ENCODE results near the gene CLHC1.

CLHC1 gene

GRCh38 chr2:55141572-55142413 is 90.3 kb downstream of the CLHC1 start:
- Histone ChIP-seq H3K4me3 (ENCODE audit: insufficient read length, low read depth) (no peak overlapping the region), H3K27me3 (ENCODE audit: insufficient read depth, insufficient read length) (no peaks in the 10 kb centered on the region), H3K4me1 (ENCODE audit: insufficient read depth, insufficient read length) (peaks cover 3% of the 10 kb centered on the region), H3K36me3 (ENCODE audit: insufficient read depth, insufficient read length, low read length) (no peaks in the 10 kb centered on the region), H3K9ac (ENCODE audit: insufficient read length, low read depth) (no peak overlapping the region), H3K9me3 (ENCODE audit: insufficient read depth, low read length) (no peaks in the 10 kb centered on the region)
- TF ChIP-seq ZNF274 (IDR thresholded peaks at IDR 0.05; ENCODE audit: low read depth, low read length) (no peak), YY1 (IDR thresholded peaks at IDR 0.05; ENCODE audit: insufficient read depth, insufficient read length) (no peak), SUZ12 (IDR thresholded peaks at IDR 0.05; ENCODE audit: extremely low read depth, insufficient read depth, insufficient read length) (no peak)
- DNase-seq (ENCODE audit: low read depth, low spot score) = no peak

GRCh38 chr2:55140316-55141219 is 91.5 kb downstream of the CLHC1 start:
- Histone ChIP-seq H3K9ac (ENCODE audit: insufficient read length, low read depth) (no peak overlapping the region), H3K9me3 (ENCODE audit: insufficient read depth, low read length) (no peaks in the 10 kb centered on the region), H3K36me3 (ENCODE audit: insufficient read depth, insufficient read length, low read length) (no peaks in the 10 kb centered on the region), H3K4me1 (ENCODE audit: insufficient read depth, insufficient read length) (peaks cover 3% of the 10 kb centered on the region), H3K27me3 (ENCODE audit: insufficient read depth, insufficient read length) (no peaks in the 10 kb centered on the region), H3K4me3 (ENCODE audit: insufficient read length, low read depth) (no peak overlapping the region)
- DNase-seq (ENCODE audit: low read depth, low spot score) = no peak
- TF ChIP-seq ZNF274 (IDR thresholded peaks at IDR 0.05; ENCODE audit: low read depth, low read length) = no peak
- TF ChIP-seq YY1 (IDR thresholded peaks at IDR 0.05; ENCODE audit: insufficient read depth, insufficient read length) = no peak
- no peak for TF ChIP-seq SUZ12 (IDR thresholded peaks at IDR 0.05; ENCODE audit: extremely low read depth, insufficient read depth, insufficient read length)

GRCh38 chr2:55139305-55139704 is 92.8 kb downstream of the CLHC1 start:
- Histone ChIP-seq H3K4me3 (ENCODE audit: insufficient read length, low read depth) (no peak overlapping the region), H3K9me3 (ENCODE audit: insufficient read depth, low read length) (no peaks in the 10 kb centered on the region), H3K9ac (ENCODE audit: insufficient read length, low read depth) (no peak overlapping the region), H3K27me3 (ENCODE audit: insufficient read depth, insufficient read length) (no peaks in the 10 kb centered on the region), H3K4me1 (ENCODE audit: insufficient read depth, insufficient read length) (peaks cover 5% of the 10 kb centered on the region), H3K36me3 (ENCODE audit: insufficient read depth, insufficient read length, low read length) (no peaks in the 10 kb centered on the region)
- no peak for DNase-seq (ENCODE audit: low read depth, low spot score)
- TF ChIP-seq SUZ12 (IDR thresholded peaks at IDR 0.05; ENCODE audit: extremely low read depth, insufficient read depth, insufficient read length) (no peak), YY1 (IDR thresholded peaks at IDR 0.05; ENCODE audit: insufficient read depth, insufficient read length) (no peak), ZNF274 (IDR thresholded peaks at IDR 0.05; ENCODE audit: low read depth, low read length) (no peak)

GRCh38 chr2:55138882-55139229 is 93.2 kb downstream of the CLHC1 start:
- no peaks in the 10 kb centered on the region for H3K9me3 ChIP-seq (ENCODE audit: insufficient read depth, low read length)
- H3K4me1 ChIP-seq (ENCODE audit: insufficient read depth, insufficient read length) = peaks cover 5% of the 10 kb centered on the region
- no peak overlapping the region for H3K9ac ChIP-seq (ENCODE audit: insufficient read length, low read depth)
- H3K4me3 ChIP-seq (ENCODE audit: insufficient read length, low read depth) = no peak overlapping the region
- no peaks in the 10 kb centered on the region for H3K27me3 ChIP-seq (ENCODE audit: insufficient read depth, insufficient read length)
- DNase-seq (ENCODE audit: low read depth, low spot score) = no peak
- H3K36me3 ChIP-seq (ENCODE audit: insufficient read depth, insufficient read length, low read length) = no peaks in the 10 kb centered on the region
- TF ChIP-seq YY1 (IDR thresholded peaks at IDR 0.05; ENCODE audit: insufficient read depth, insufficient read length) = no peak

- Histone ChIP-seq H3K4me3 (ENCODE audit: insufficient read length, low read depth) (no peak overlapping the region), H3K27me3 (ENCODE audit: insufficient read depth, insufficient read length) (no peaks in the 10 kb centered on the region)
- no peak for DNase-seq (ENCODE audit: low read depth, low spot score)
Measured at GRCh38 chr2:55138014-55138881, 93.8 kb downstream of the CLHC1 start.

GRCh38 chr2:55137024-55137958 is 94.8 kb downstream of the CLHC1 start:
- Histone ChIP-seq H3K4me3 (ENCODE audit: insufficient read length, low read depth) (no peak overlapping the region), H3K9me3 (ENCODE audit: insufficient read depth, low read length) (no peaks in the 10 kb centered on the region), H3K27me3 (ENCODE audit: insufficient read depth, insufficient read length) (no peaks in the 10 kb centered on the region), H3K36me3 (ENCODE audit: insufficient read depth, insufficient read length, low read length) (no peaks in the 10 kb centered on the region), H3K4me1 (ENCODE audit: insufficient read depth, insufficient read length) (peaks cover 9% of the 10 kb centered on the region), H3K9ac (ENCODE audit: insufficient read length, low read depth) (no peak overlapping the region)
- DNase-seq (ENCODE audit: low read depth, low spot score) = no peak
- TF ChIP-seq ZNF274 (IDR thresholded peaks at IDR 0.05; ENCODE audit: low read depth, low read length) = no peak

More at GRCh38 chr2:55138014-55138881, 93.8 kb downstream of the CLHC1 start:
- TF ChIP-seq ZNF274 (IDR thresholded peaks at IDR 0.05; ENCODE audit: low read depth, low read length) = no peak
- no peak for TF ChIP-seq SUZ12 (IDR thresholded peaks at IDR 0.05; ENCODE audit: extremely low read depth, insufficient read depth, insufficient read length)
- no peak for TF ChIP-seq YY1 (IDR thresholded peaks at IDR 0.05; ENCODE audit: insufficient read depth, insufficient read length)
- Histone ChIP-seq H3K9ac (ENCODE audit: insufficient read length, low read depth) (no peak overlapping the region), H3K9me3 (ENCODE audit: insufficient read depth, low read length) (no peaks in the 10 kb centered on the region), H3K36me3 (ENCODE audit: insufficient read depth, insufficient read length, low read length) (no peaks in the 10 kb centered on the region), H3K4me1 (ENCODE audit: insufficient read depth, insufficient read length) (peaks cover 9% of the 10 kb centered on the region)

All from NT2/D1 (cell line).